GM12878 (cell line): Measurements from ENCODE around the gene LGALSL. TPM values are rescaled to one million over a fixed set of nuclear protein-coding genes. Genes with fewer than 3 reads are reported as not detected.

Experiments
- ATAC-seq: fragments of 200-7000 bp; cut with Tn5 transposase; 3 replicates; pipeline ENCODE4 v1.9.1; 2020; ENCODE audit warnings: mild to moderate bottlenecking, moderate library complexity
- BruUV-seq: library from RNA; stranded (reverse); fragments of 400-500 nt; replicated peaks from 2 replicates; lab custom pipeline; 2021; lab: Mats Ljungman, UMichigan
- CTCF ChIA-PET: fragments of 300-600 bp; sonication (Branson Sonifier 250); formaldehyde crosslinking; extraction: SDS; loops from one replicate; lab custom pipeline; 2021; ENCODE audit warnings: inconsistent platforms; lab: Yijun Ruan, JAX
- POLR2A ChIA-PET: fragments of 350-600 bp; formaldehyde crosslinking; extraction: SDS; loops from one replicate; lab custom pipeline; 2021; ENCODE audit warnings: inconsistent platforms; lab: Charles Lee
- RAD21 ChIA-PET: fragments of 300-600 bp; sonication (Branson Sonifier 250); formaldehyde crosslinking; loops from one replicate; lab custom pipeline; 2023; ENCODE audit warnings: antibody characterized with exemption; ENCODE audit not compliant: unreplicated experiment; lab: Charles Lee
- SMC1A ChIA-PET: fragments of 300-600 bp; sonication (Branson Sonifier 250); formaldehyde crosslinking; loops from one replicate; lab custom pipeline; 2023; ENCODE audit not compliant: unreplicated experiment, uncharacterized antibody; lab: Charles Lee
- DNase-seq: peaks from one replicate; pipeline ENCODE4 v3.0.0-alpha.2; 2011; ENCODE audit warnings: low read depth, low spot score
- FAIRE-seq: peaks from 3 replicates; lab custom pipeline; 2011; peaks lifted over from hg19 to GRCh38; lab: Jason Lieb, UNC
- H2AFZ ChIP-seq: 2 replicates; pipeline ENCODE4 v1.6.0; 2011; ENCODE audit warnings: low read depth, low read length, control low read depth; ENCODE audit not compliant: control insufficient read depth
- H3K27ac ChIP-seq: 2 replicates; pipeline ENCODE4 v1.5.1; 2011; ENCODE audit warnings: control low read depth; ENCODE audit not compliant: control insufficient read depth, insufficient read depth
- H3K27me3 ChIP-seq, 2 experiments: replicated peaks in 1 of 2; 2 replicates each; pipeline versions ENCODE4 v1.6.0 to v1.6.1; 2011; ENCODE audit warnings: low read length in 1 of 2; ENCODE audit not compliant: control insufficient read depth in 2 of 2, insufficient read depth in 2 of 2
- H3K36me3 ChIP-seq, 2 experiments: 2 replicates each; pipeline ENCODE4 v1.5.1; 2011; ENCODE audit warnings: low read length in 1 of 2; ENCODE audit not compliant: control insufficient read depth in 2 of 2, insufficient read depth in 2 of 2
- H3K4me1 ChIP-seq: 2 replicates; pipeline ENCODE4 v1.6.1; 2011; ENCODE audit warnings: mild to moderate bottlenecking, low read length, moderate library complexity, mixed read lengths; ENCODE audit not compliant: control insufficient read depth, insufficient read depth
- H3K4me2 ChIP-seq: 2 replicates; pipeline ENCODE4 v1.6.0; 2011; ENCODE audit warnings: control low read depth; ENCODE audit not compliant: control insufficient read depth, insufficient read depth
- H3K4me3 ChIP-seq: fragments of 200-600 bp; sonication (generic); 2 replicates; pipeline ENCODE4 v1.5.1; 2016
- H3K79me2 ChIP-seq: 2 replicates; pipeline ENCODE4 v1.6.0; 2011; ENCODE audit warnings: low read length; ENCODE audit not compliant: control insufficient read depth, insufficient read depth
- H3K9ac ChIP-seq: 2 replicates; pipeline ENCODE4 v1.8.0; 2011; ENCODE audit warnings: low read length, control low read depth, mixed read lengths; ENCODE audit not compliant: control insufficient read depth, insufficient read depth
- H3K9me3 ChIP-seq: replicated peaks from 3 replicates; pipeline ENCODE4 v1.5.1; 2011; ENCODE audit warnings: mild to moderate bottlenecking, low read length; ENCODE audit not compliant: control insufficient read depth, insufficient read depth
- H4K20me1 ChIP-seq: 2 replicates; pipeline ENCODE4 v1.6.0; 2011; ENCODE audit not compliant: control insufficient read depth, insufficient read depth
- BCL11A ChIP-seq: IDR thresholded peaks from 2 replicates; pipeline ENCODE4 v1.6.1; 2011; ENCODE audit warnings: low read depth, low read length
- CHD1 ChIP-seq: IDR thresholded peaks from 2 replicates; pipeline ENCODE4 v1.6.1; 2012; ENCODE audit warnings: low read depth, low read length, improper control_type of control experiment
- E2F4 ChIP-seq: IDR thresholded peaks from 2 replicates; pipeline ENCODE4 v1.6.1; 2012; ENCODE audit warnings: low read depth, low read length, improper control_type of control experiment
- FOS ChIP-seq: IDR thresholded peaks from 3 replicates; pipeline ENCODE4 v1.6.1; 2011; ENCODE audit warnings: borderline replicate concordance; ENCODE audit not compliant: insufficient read length; ENCODE audit errors: extremely low read depth
- GABPA ChIP-seq: IDR thresholded peaks from 2 replicates; pipeline ENCODE4 v1.6.1; 2014; ENCODE audit warnings: antibody characterized with exemption, low read depth, mild to moderate bottlenecking, inconsistent platforms
- GATAD2B ChIP-seq: fragments of 450-650 bp; conservative IDR thresholded peaks from 2 replicates; pipeline ENCODE4 v1.6.1; 2017; ENCODE audit warnings: low read depth, mild to moderate bottlenecking, moderate library complexity
- HCFC1 ChIP-seq: fragments of 150-350 bp; IDR thresholded peaks from 2 replicates; pipeline ENCODE4 v1.6.1; 2014; ENCODE audit warnings: low read length
- HDAC6 ChIP-seq: fragments of 200-600 bp; sonication (generic); IDR thresholded peaks from one replicate; pipeline ENCODE4 v1.8.0; 2017; ENCODE audit warnings: antibody characterized with exemption; ENCODE audit not compliant: unreplicated experiment
- IKZF2 ChIP-seq, 2 experiments: fragments of 450-650 bp; IDR thresholded peaks; 2 replicates each; pipeline ENCODE4 v1.6.1; 2017; ENCODE audit warnings: mild to moderate bottlenecking in 2 of 2, moderate library complexity in 2 of 2
- KLF5 ChIP-seq: fragments of 450-650 bp; IDR thresholded peaks from 2 replicates; pipeline ENCODE4 v1.6.1; 2014; ENCODE audit warnings: mild to moderate bottlenecking; ENCODE audit not compliant: partially characterized antibody
- MTA3 ChIP-seq: IDR thresholded peaks from 2 replicates; pipeline ENCODE4 v1.6.1; 2012; ENCODE audit warnings: low read length, inconsistent platforms, borderline replicate concordance
- MXI1 ChIP-seq: fragments of 150-350 bp; IDR thresholded peaks from 2 replicates; pipeline ENCODE4 v1.6.1; 2011; ENCODE audit warnings: low read depth, mild to moderate bottlenecking, inconsistent platforms, low read length, improper control_type of control experiment
- NR2F1 ChIP-seq: fragments of 450-650 bp; conservative IDR thresholded peaks from 2 replicates; pipeline ENCODE4 v1.6.1; 2017; ENCODE audit warnings: mild to moderate bottlenecking
- POLR2AphosphoS2 ChIP-seq: IDR thresholded peaks from 2 replicates; pipeline ENCODE4 v1.6.1; 2011; ENCODE audit warnings: low read depth, mild to moderate bottlenecking, low read length, improper control_type of control experiment, moderate library complexity
- RCOR1 ChIP-seq: conservative IDR thresholded peaks from 2 replicates; pipeline ENCODE4 v1.6.1; 2012; ENCODE audit warnings: low read depth, low read length, improper control_type of control experiment
- SMAD5 ChIP-seq: IDR thresholded peaks from 2 replicates; pipeline ENCODE4 v1.6.1; 2016; ENCODE audit warnings: antibody characterized with exemption, low read depth
- SP1 ChIP-seq: IDR thresholded peaks from one replicate; pipeline ENCODE4 v1.6.1; 2011; ENCODE audit warnings: low read depth, low read length
- ZBED1 ChIP-seq: IDR thresholded peaks from 2 replicates; pipeline ENCODE4 v1.6.1; 2016; ENCODE audit warnings: borderline replicate concordance
- ZNF207 ChIP-seq: fragments of 450-650 bp; IDR thresholded peaks from 2 replicates; pipeline ENCODE4 v1.6.1; 2014; ENCODE audit warnings: antibody characterized with exemption, mild to moderate bottlenecking, borderline replicate concordance
- ZNF274 ChIP-seq: IDR thresholded peaks from one replicate; pipeline ENCODE4 v1.8.0; 2011; ENCODE audit not compliant: insufficient read length, insufficient read depth
- ZNF384 ChIP-seq: IDR thresholded peaks from 2 replicates; pipeline ENCODE4 v1.6.1; 2012; ENCODE audit warnings: low read depth, mild to moderate bottlenecking, low read length, improper control_type of control experiment, borderline replicate concordance
- WGBS: methylation state at CpG from one replicate; pipeline ENCODE4 v1.1.6; 2016; ENCODE audit warnings: low lambda C conversion rate; ENCODE audit not compliant: insufficient replicate concordance, insufficient coverage; ENCODE audit errors: missing lambda C conversion rate; 5-methylcytosine and 5-hydroxymethylcytosine counted together
- in situ Hi-C: fragments of 300-500 bp; cut with MboI; formaldehyde crosslinking; loops from 9 replicates; pipeline ENCODE4 v1.14.3; 2018; ENCODE audit warnings: mixed read lengths
- intact Hi-C: fragments of 100-400 bp; cut with micrococcal nuclease; formaldehyde crosslinking; loops from one replicate; pipeline ENCODE4 v1.14.2; 2022; ENCODE audit not compliant: unreplicated experiment
- polyA plus RNA-seq, 11 experiments: library from polyadenylated mRNA; depleted of rRNA in 4 of 11; unstranded in 6 of 11; stranded (reverse) in 5 of 11; fragments of >200 nt; fragmentation: Nextera tagmentation in 4 of 11; fragmentation: Illumina TruSeq in 1 of 11; extraction: Ambion mirVana in 4 of 11; extraction: Trizol in 1 of 11; gene quantifications; 1 replicate in 1 of 11; 2 replicates in 10 of 11; pipeline versions ENCODE4 v1.2.1 to v1.2.3, GENCODE V29; 2011 to 2016; ENCODE audit warnings: inconsistent platforms in 2 of 11, missing spikeins in 2 of 11, low read depth in 1 of 11
- total RNA-seq, 4 experiments: library from RNA; depleted of rRNA in 3 of 4; stranded (reverse); fragments of >200 nt in 3 of 4; fragmentation: Illumina TruSeq in 1 of 4; extraction: Trizol in 1 of 4; gene quantifications; 2 replicates each; pipeline versions ENCODE4 v1.2.1 to v1.2.3, GENCODE V29; 2013 to 2021
- TF ChIP-seq, protein P1 (sequence below): IDR thresholded peaks from 2 replicates; pipeline ENCODE4 v1.6.1; 2012; ENCODE audit warnings: low read length, inconsistent platforms

Gene LGALSL
- total and polyA plus RNA-seq, 10 of the 15 experiments (the other 5 are each of a cell fraction or from before 2014, with no cell fraction given) = 3.3 to 9.1 (median 4.9) TPM

- no peak for TF ChIP-seq MXI1
- TF ChIP-seq HDAC6 = no peak
- TF ChIP-seq CHD1 = no peak
- TF ChIP-seq IKZF2 (IDR thresholded peaks at IDR 0.05) = no peak
- no peak for TF ChIP-seq ZNF274
- no peak for TF ChIP-seq GABPA
Measured at GRCh38 chr2:64467096-64467843, 13.3 kb downstream of the LGALSL start (continued).

GRCh38 chr2:64469261-64469660 lies 15.3 kb downstream of the LGALSL start:
- Histone ChIP-seq H3K9ac (no peak overlapping the region), H3K4me3 (no peak overlapping the region), H3K4me1 (peaks cover 3% of the 10 kb centered on the region; the same call in 1 of the 2 replicates), H2AFZ (no peak overlapping the region), H3K9me3 (no peaks in the 10 kb centered on the region), H3K4me2 (no peak overlapping the region), H3K27me3 (no peaks in the 10 kb centered on the region), H4K20me1 (no peaks in the 10 kb centered on the region), H3K79me2 (no peaks in the 10 kb centered on the region), H3K27ac (no peak overlapping the region), H3K36me3 (no peaks in the 10 kb centered on the region)
- 21% methylated on average over 1 of the region's 1 CpG for WGBS
- FAIRE-seq = no peak
- no peak for DNase-seq
- RAD21 ChIA-PET = interaction anchor here (1.1 to 1.7 kb wide), 2 partner anchors 19 to 138 kb away, joined by 4 to 5 read pairs; no protein-coding TSS in a partner anchor
- SMC1A ChIA-PET = interaction anchor here (0.7 to 5.8 kb wide), 3 partner anchors 11 to 420 kb away, joined by 3 to 42 read pairs (median 3); no protein-coding TSS in a partner anchor
- in situ Hi-C loops = no loop called here
- TF ChIP-seq IKZF2 (IDR thresholded peaks at IDR 0.05) (no peak), HCFC1 (no peak), POLR2AphosphoS2 (no peak), NR2F1 (no peak), RCOR1 (no peak), E2F4 (no peak), FOS (no peak), ZNF207 (no peak), ZBED1 (no peak), SMAD5 (no peak), KLF5 (no peak), GATAD2B (no peak), MTA3 (no peak), SP1 (no peak), BCL11A (no peak), ZNF384 (no peak)
- TF ChIP-seq, protein P1, sequence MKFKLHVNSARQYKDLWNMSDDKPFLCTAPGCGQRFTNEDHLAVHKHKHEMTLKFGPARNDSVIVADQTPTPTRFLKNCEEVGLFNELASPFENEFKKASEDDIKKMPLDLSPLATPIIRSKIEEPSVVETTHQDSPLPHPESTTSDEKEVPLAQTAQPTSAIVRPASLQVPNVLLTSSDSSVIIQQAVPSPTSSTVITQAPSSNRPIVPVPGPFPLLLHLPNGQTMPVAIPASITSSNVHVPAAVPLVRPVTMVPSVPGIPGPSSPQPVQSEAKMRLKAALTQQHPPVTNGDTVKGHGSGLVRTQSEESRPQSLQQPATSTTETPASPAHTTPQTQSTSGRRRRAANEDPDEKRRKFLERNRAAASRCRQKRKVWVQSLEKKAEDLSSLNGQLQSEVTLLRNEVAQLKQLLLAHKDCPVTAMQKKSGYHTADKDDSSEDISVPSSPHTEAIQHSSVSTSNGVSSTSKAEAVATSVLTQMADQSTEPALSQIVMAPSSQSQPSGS = no peak
- CTCF ChIA-PET = interaction anchor here (1.1 to 4.8 kb wide), 4 partner anchors 11 to 418 kb away, joined by 3 to 31 read pairs (median 11); no protein-coding TSS in a partner anchor
- ATAC-seq = no peak
- POLR2A ChIA-PET = no interaction called here
- BruUV-seq = no TSS peak
- intact Hi-C loops = no loop called here
